CD4-positive, alpha-beta T cell treated with Interleukin-15 for 1 hour (primary cell): ENCODE measurements around the gene ABCF2.
A peak's percentile ranks its signal among the peaks of the same experiment; 100 is the strongest.

Source experiments
- DNase-seq: peaks from one replicate; pipeline ENCODE4 v3.0.0-alpha.2; 2020

The ABCF2 gene

DNA sequence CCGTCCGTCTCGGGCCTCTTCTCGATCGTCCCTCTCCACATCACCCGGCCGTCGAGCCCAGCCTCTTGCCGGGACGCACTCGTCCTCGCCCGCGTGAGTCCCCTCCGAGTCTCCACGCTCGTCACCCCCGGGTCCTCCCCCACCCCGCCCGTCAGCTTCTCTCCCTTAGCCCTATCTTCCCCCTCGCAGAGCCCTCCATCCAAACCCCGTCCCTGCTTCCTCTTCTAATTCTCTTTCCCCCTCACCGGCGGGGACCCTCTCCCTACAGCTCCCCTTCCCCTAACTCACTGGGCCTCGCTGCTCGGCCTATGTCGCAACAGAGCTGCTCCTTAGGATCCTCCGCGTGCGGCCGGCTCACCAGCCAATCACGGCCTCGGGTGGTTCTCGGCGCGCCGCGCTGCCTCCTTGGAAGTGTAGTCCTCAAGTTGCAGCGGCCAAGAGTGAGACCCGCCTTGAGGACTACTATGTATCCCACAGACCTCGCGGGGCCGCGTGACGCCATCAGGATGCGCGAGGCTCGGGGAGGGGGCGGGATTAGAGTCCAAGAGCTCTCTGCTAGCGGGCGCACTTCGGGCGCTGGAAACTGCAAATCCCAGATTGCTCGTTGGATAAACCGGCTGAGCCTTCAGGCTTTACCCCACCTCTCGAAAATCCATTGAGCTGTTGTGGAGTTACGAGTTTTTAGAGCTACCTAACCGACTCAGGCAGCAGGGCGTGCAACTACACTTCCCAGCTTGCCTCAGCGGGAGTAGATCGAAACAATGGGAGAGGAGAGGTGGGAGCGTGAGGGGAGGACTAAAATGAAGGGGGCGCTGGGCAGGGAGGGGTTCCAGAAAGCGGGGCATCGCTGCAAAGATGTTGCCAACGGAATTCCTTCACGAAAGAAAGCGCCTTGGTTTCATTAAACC is at the start of gene ABCF2:
ABCF2 (minus strand) TSS at position 331 of the 908 bp plus-strand sequence. CDS start 747 bp downstream, outside the sequence.
- peak; percentile 96 for DNase-seq

DNA sequence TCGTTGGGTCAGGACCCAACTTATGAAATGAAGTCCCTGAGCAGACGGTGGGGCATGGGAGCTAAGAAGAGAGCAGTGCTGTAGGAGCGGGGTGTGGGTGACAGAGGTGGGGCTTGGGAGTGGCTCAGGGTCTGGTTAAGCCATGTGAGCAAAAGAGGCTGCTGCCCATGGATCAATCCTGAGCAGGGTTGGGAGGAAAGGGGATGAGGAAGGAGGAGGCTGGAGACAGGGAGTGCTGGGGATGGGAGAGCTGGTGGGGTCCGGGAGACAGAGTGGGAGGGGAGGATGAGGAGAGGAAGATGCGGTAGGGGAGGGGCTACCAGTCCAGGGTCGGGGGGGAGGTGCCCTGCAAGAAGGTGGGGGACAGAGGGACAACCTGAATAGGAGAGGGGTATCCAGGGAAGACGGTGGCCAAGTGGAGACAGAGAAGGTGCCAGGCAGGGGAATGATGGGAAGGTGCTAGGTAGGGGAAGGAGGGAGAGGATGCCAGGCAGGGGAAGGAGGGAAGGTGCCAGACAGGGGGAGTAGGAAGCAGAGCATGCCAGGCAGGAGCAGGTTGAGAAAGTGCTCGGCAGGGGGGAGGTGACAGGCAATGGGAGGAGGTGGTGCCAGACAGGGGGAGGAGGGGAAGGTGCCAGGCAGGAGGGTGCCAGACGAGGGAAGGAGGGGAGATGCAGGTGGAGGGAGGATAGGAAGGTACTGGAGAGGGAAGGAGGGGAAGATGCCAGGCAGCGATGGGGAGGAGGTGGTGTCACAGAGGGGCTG is 49.0 kb upstream of the ABCF2 start:
- peak; percentile 37 for DNase-seq

DNA sequence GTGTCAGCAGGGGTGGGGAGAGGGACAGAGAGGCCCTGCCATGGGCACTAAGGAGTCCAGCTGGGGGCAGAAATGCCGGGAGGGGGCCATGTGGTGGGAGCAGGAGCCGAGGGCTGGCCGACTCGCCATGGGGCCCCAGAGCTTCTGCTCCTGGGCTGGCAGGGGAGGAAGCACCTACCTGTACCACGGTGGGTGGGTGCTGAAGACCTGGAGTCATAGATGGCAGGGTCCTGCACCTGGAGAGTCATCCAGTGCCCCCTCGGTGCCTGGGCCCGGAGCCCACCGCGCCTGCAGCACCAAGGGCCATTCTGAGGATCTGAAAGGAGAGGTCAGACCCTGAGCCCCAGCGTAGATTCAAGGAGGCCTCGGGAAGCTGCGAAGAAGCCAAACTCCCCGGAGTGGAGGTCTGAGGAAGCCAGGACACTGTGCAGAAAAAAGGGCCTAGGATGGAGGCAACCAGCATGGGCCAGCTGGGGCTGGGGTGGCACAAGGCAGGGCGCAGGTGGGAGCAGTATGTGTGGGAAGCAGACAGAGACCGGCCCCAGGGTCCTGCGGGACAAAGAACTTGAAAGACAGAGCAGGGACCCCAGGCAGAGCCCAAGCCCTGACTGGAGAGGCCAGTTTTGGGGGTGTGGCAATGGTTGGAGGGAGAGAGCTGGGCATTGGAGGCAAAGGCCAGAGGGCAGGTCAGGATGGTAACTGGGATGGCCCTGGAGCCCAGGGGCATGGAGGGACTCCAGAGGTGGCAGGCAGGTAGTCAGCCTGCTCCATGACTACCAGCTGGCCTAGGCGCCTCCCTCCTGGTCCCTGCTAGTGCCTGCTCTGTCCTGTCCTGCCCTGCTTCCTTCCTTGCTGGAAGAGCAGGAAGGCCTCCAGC is 48.2 kb upstream of the ABCF2 start:
- DNase-seq = no peak

DNA sequence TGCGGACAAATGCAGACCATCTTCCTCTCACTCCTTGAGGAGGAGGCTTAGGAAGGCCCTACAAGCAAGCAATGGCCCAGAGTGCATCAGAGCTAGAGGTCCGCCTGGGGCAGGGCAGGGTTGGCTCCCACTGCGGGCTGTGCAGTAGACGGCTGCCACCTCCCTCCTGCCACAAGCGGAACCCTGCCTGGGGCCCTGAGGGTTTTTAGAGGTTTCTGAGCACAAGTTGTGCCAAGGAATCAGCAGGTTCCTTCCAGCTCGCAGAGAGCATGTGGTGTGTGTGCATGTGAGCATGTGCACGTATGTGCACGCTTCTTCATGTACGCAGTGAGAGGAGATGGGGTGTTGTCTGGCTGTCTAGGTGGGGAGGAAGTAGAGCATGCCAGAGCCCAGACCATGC is 47.4 kb upstream of the ABCF2 start:
- DNase-seq = no peak

DNA sequence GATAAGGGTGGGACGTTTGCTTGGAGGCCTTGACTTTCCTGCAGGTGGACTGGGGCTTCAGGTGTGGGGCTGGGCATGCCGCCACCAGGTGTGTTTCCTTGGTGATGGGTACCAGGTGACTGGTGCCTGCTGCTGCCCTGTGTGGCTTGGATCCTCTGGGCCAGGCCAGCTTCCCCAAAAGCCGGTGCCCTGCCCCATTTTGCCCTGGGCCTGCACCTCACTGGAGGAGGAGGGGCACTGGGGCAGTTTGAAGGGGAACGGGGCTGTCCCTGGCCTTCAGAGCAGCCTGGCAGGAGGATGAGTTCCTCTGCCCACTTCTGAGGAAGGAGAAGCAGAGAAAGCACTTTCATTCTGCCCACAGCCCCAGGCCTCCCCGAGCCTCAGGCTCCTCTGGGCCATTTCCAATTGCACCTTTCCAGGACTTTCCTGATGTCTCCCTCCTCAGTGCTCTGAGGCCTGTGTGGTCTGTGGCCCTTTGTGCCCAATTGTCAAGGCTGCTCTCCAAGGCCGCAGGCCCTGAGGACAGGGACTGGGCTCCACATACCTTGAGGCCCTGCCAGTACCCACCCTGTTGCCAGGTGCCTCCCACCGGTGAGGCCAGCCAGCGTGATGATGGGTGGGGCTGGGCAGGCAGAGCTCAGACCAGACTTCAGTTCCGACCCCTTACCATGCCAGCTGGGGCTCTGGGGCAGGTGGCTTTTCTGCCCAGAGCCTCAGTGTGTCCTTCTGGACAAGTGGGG is 46.8 kb upstream of the ABCF2 start:
- peak; percentile 36 for DNase-seq

DNA sequence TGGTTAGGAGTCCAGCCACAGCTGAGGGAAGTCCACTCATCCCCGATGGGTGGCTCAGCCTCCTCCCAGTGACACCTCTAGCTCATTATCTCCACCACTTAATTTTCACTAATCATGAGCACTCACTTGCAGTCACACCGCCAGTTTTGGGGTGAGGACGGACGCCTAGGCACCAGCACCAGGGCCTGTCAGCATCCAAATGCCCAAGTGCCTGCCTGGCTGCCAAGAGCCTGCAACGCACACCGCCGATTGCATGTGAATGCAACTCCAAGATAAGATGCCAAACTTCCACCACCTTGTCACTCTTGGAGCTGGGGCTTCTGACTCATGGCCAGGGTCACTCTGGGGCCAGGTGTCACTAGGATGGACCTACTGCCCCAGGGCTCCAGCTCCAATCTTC is 45.9 kb upstream of the ABCF2 start:
- no peak for DNase-seq

DNA sequence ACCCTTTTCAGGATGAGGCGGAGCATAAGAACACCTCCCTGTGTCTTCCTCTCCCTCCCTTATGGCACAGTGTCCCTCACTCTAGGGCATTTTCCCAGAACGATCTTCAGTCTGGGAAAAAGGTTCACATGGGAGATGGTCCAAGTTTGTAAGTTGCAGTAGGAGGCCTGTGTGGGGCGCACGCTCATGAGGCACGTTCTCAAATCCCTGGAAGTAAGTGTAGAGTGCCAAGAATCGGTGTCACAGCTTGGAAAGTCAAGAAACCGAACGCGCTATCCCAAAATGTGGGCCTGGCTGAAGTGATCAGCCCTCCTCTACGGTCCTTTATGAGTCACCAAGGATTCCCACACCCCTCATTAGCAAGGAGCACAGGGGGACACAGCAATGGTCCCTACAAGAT is 45.4 kb upstream of the ABCF2 start:
- DNase-seq = no peak

DNA sequence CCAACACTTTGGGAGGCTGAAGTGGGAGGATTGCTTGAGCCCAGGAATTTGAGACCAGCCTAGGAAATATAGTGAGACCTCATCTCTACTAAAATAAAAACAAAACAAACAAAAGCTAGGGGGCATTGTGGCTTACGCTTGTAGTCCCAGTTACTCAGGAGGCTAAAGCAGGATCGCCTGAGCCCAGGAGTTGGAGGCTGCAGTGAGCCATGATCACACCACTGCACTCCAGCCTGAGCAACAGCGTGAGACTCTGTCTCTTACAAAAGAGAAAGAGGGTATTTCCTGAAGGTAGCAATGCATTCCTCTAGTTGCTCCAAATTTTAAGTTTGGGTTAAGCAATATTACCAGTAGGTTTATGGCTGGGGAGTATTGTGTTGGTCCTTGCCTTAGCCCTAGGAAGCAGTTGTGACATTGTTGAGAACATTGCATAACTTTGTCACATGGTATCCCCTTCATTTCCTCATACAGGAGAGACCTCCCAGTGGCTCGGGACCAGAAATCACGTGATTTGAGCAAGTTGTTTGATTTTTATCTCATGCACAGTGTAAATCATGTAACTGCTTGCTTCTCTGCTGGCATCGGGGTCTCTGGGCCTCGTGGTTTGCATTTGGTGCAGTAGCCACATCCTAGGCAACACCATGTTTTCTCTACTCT is 44.8 kb upstream of the ABCF2 start:
- DNase-seq = peak; percentile 49

DNA sequence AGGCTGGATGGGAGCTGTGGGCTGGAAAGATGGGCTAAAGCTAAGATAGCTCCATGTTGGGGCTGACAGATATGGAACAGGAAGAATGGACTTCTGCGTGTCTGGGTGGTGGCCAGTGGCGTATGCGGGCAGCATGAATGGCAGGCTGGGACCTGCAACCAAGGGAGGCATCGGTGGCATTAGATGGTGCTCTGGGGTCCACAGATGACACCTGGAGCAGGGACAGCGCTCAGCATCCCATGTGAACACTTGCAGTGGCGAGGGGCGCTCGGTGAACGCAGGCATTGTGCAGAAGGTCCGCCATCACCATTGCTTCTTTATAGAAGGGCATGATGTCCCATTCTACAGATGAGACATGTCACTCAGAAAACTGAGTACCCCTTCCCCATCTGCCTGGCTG is 42.5 kb upstream of the ABCF2 start:
- DNase-seq = no peak

DNA sequence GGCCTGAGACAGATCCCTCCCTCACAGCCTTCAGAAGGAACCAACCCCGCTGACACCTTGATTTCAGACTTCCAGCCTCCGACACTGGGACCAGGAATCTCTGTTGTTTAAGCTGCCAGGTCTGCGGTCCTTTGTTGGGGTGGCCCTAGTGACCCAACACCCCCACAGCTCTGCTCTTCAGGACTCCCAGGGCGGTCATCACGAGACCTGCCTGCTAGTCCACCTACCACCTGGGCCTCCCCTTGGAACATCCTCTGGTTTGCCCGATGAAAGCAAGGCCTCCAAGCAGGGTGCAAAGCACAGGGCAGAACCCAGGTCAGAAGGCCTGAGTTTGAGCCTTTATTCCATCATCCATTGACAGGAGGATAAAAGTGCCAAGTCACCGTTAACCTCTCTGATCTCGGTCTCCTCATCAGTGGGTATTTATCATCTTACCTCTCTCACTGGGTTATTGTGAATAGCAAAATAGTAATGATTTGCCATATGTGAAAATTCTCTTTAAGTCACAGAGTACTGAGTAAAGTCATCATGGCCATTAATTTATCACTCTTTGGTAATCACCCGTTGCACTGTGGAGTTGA is 38.4 kb upstream of the ABCF2 start:
- no peak for DNase-seq

DNA sequence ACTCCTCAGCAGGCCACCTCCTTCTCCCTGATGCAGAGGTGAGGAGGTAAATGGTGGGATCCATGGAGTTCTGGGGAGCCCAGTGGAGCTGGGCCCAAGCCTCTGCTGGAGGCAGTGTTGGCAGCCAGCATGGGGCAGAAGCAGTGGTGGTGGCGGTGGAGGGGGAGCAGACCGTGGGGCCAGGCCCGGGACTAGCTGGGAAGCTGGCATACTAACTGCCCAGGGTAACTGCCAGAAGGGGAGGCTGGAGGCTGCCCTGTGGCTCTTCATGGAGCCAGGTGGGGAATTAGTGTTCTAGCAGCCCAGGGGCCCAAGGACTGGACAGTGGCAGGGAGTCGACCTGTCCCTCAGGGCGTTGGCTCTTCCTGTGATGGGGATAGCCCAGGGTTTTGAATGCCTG is 37.6 kb upstream of the ABCF2 start:
- DNase-seq = no peak

DNA sequence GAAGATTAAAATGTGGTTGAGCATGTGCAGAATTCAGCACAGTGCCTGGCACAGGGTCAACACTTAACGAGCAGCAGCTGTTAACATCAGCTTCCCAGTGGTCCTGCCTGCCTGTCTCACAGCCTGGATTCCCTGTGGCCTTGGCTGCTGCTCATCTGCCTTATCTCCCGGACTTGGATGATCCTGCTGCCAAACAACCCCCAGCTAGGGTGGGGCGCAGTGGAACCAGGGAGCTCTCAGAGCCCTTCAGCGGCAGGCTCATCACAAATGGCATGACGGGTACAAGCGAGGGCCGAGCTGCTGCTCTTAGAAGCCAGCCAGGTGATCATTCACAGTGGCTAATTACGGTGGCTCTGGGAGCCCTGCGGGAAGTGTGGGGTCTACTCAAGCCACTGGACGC is 34.5 kb upstream of the ABCF2 start:
- DNase-seq = no peak

DNA sequence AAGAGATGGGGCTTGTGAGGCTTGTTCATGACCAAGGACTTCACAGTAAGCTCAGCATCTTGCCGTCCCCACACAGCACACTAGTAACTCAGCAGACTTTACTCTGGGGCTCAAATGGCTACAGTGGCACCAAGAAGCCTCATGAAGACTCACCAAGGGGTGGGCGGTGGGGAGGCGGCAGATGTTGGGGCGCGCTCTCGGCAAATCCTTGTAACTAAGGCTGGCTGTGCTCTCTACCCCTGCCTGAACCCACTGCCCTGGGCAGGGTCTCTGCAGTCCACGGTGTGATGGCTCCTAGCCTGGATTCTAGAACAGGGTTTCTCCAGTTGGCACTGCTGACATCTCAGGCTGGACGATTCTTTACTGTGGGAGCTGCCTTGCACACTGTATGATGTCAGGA is 33.9 kb upstream of the ABCF2 start:
- no peak for DNase-seq

DNA sequence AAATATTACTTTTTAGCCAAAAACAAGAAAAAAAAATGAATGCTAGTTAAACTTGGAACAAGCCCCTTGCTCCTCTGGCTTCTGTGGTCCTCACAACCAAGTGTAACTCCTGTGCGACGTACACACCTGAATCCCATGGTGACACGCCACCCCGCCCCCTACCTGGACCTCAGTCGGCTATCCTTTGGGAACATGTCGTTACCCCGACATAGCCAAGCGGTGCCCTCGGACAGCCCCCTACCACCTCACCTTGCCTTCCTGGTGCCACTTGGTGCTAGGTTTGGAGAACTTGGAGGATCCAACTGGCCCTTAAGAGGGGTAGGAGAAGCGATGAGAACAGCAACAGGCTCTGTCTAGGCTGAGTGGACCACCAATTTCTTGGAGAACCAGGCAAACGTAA is 33.5 kb upstream of the ABCF2 start:
- DNase-seq = no peak

DNA sequence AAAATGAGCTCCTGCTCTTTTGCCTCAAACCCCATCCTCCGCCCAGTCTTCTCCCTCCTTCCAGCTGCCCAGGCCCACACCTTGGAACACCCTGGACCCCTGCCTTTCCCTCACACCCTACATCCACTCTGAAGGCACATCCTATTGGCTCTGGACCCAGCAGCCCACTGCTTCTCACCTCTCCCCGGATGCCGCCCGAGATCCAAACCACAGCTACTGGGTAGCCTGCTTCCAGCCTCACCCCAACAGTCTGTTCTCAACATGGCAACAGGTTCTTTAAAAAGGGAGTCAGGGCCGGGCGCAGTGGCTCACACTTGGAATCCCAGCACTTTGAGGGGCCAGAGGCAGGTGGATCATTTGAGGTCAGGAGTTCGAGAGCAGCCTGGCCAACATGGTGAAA is 31.0 kb upstream of the ABCF2 start:
- no peak for DNase-seq

DNA sequence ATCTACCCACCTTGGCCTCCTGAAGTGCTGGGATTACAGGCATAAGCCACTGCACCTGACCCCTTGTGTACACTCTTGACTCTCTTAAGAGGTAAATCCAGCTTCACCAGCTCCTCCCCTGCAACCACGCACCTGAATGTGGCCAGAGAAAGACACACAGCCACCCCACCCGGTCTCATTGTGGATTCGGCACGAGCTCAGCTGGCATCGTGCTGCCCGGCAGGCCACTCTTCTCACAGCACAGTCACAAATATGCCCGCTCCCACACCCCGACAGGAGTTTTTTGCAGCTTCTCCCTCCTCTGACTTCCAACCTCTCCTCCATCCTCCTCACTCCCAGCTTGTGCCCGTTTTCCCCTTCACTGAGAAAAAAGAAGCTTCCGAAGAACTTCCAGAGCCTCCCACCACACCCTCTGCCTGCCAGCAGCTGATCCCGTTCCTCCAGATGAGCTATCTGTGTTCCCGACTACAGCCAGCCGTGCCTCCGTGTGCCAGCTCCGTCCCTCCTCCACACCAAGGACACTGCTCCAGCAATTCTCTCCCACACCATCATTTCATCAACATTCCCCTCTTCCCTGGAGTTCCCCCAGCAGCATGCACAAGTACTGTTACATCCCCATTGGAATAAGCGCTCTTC is 29.5 kb upstream of the ABCF2 start:
- no peak for DNase-seq

DNA sequence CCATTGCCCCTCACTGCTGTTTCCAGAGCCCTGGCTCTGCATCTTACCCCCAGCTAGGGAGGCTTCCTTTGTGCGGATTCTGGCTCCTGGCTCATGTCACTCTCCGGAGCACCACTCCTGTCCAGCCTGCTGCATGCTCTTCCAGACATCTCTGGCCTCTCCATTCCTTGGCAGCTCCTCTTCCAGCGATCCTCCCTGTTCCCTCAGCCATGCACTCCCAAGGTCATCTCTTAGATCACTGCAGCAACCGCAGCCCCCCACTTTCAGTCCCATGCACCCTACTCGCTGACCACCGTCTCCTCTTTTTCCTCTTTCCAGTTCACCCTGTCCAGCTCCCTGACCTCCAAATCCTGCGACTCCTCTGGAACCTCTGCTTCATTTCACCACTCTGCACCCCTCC is 28.4 kb upstream of the ABCF2 start:
- no peak for DNase-seq

DNA sequence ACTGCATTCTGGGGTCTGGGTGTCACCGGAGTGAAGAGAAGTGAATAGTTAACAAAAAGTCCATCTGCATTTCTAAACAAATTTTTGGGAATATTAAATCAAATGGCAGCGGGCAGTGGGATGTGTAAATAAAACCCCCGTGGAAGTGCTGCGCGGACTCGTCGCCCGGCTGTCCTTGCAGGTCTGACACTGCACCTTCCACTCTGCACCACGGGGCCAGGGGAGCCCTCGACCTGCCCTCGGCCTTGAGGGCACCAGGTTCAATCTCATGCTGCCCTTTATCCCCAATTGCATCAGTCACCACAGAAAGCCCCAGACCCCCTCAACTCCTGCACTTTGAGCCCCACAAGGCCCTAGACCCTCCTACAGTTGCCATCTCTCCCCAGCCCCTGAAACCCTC is 27.8 kb upstream of the ABCF2 start:
- DNase-seq = no peak

DNA sequence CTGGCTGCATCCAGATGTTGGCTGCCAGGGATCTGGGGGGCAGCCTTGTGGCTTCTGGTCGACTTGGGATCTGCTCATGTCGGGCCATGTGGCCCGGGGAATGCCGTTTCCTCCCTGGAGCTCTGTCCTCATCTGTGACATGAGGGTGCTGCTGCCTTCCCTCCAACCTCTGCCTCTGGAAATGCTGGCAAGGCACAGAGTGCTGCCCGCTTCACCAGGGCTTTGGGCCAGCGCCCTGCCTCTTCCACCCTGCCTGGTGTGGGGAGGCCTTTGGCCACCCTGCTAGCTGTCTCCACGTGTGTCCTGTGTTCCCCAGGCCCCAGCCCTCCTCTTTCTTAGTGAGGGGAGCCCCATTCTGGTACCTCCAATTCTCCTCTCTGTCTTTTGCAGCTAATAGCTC is 27.3 kb upstream of the ABCF2 start:
- DNase-seq = no peak

DNA sequence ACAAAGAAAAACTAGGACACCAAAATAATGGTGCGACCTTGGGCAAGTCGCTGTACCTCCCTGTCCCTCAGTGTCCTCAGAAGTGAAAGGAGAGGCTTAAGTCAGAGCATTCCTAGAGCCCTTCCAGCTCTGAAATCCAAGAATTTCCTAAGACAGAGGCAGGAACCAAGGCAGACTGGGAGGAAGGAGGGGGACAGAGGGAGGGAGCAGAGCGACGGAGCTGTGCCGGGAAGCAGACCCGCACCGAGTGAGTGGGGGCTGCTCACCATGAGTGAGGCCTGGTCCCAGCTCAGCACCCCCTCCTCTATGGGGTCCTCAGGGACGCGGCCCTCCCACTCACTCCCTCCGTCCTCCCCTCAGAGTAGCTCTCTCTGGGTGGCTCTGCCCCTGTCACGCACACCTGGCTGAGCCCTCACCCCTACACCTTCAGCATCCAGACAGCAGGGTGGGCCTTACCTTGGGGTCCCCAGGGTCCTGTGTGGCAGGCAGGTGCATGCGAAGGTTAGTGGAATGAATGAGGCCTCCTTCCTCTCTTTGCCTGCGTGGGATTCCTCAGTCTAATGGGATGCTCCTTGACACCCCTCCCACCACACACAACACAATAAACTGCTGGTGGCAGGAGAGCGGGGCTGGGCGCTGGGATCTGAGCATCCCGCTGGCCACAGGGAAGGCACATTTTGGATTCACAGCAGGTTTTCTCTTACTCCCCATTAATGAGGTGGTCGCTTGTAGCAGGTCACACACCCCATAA is 26.1 kb upstream of the ABCF2 start:
- DNase-seq = no peak

DNA sequence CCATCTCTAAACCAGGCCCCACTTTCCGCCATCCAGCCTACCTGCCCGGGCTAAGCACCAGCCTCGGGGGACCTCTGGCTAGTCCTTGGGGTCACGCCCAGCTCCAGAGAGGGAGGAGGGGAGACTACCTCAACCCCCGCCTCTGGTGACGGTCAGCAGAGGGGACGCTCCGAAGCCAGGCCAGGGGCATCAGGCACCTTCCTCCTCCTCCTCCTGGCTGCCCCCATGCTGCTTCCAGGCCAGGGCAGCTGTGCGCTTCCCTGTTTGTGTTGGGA is 25.5 kb upstream of the ABCF2 start:
- no peak for DNase-seq
